Muscle of arm (tissue), 12 donors: ENCODE measurements around the gene ARHGAP33. TPM values are rescaled to one million over a fixed set of nuclear protein-coding genes. Genes with fewer than 3 reads are reported as not detected.

Experiments
- DNase-seq: peaks from one replicate; pipeline ENCODE4 v3.0.0-alpha.2; 2013
- polyA plus RNA-seq, 12 donors: library from polyadenylated mRNA; unstranded; fragments of 120-200 nt; gene quantifications; one replicate each; pipeline ENCODE4 v1.2.1, GENCODE V29; 2013; ENCODE audit not compliant: insufficient read length in 12 of 12

ARHGAP33 gene
- polyA plus RNA-seq, 12 donors = 10.5 to 29.8 (median 15.8) TPM; not detected in 1

- no peak for DNase-seq
Measured at GRCh38 chr19:35738887-35739229, 36.5 kb upstream of the ARHGAP33 start.

- DNase-seq = no peak
Measured at GRCh38 chr19:35739275-35740107, 35.9 kb upstream of the ARHGAP33 start.

GRCh38 chr19:35740108-35740422, 35.3 kb upstream of the ARHGAP33 start:
- no peak for DNase-seq

DNA sequence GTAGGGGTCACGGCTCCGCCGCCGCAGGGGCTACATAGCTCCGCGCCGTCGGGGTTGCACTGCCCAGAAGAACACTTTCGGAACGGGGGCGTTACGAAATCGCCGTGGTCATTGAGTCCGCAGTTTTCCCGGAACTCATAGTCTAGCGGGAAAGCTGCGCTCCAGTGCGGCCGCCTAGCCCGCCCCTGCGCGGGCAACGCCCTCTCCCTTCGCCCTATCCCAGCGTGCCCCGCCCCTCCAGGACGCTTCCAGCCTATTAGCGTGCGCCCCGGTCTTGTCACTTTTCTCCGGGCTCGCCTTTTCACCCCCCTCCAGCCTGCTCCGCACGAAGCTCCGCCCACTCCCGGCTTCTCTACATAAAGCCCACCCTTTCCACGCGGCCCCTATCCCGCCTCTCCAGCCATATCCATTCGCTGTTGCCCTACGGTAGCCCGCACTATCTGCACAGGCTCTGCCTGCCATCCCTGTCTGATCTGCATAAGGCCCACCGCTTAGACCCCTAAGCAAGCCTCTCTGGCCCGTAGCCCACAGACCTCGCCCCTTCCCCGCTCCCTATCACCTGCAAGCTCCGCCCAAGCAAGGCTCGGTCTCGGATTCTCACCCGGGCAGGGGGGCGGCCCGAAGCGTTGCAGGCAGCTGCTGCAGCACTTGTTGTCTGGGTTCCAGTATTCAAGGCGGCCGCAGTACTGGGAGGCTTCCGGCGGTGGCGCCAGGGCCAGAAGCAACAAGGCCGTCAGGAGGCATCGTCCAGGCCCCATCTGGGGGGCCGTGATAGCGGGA, 34.8 kb upstream of the ARHGAP33 start:
- DNase-seq = peak; percentile 97

GRCh38 chr19:35741203-35741515, 34.2 kb upstream of the ARHGAP33 start:
- DNase-seq = no peak

- DNase-seq = no peak
Measured at GRCh38 chr19:35742121-35742724, 33.1 kb upstream of the ARHGAP33 start, which contains the start of gene IGFLR1. Gene IGFLR1, minus strand, starts transcription at chr19:35742452. Its CDS starts 1,272 bp downstream, at chr19:35741180.

DNA sequence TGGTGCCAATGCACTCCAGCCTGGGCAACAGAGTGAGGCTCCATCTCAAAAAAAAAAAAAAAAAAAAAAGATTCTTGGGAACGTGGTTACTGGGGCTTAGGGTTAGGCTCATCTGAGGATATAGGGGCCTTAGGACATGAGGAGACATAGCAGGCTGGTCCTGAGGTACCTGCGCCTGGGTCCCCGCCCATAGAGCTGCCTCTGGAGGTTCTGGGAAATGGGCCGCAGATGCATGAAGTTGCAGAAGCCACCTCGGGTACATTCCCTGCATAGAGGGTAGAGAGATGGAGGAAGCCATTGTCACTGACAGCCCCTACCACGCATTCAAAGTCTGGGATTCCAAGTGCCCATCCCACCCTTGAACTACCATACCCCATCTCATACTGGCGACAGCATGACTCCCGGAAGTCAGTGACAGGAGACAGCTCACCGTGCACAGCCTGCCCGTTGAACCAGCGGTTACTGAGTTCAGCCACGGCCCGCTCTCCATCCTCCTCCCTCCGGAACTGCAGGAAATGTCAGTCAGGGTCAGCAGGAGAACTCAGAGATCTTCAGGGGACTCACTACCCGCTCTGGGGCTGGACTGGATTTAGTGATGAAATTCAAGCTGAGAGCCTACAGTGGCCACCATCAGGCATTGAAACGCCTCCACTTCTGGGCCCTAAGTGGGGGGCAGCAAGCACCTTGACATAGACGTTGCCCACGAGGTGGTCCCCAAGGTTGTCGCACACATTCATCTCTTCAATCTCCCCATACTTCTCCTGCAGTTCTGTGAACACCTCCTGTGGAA, 31.5 kb upstream of the ARHGAP33 start:
- no peak for DNase-seq

GRCh38 chr19:35744430-35745327, 30.7 kb upstream of the ARHGAP33 start:
- peak; percentile 95 for DNase-seq

DNA sequence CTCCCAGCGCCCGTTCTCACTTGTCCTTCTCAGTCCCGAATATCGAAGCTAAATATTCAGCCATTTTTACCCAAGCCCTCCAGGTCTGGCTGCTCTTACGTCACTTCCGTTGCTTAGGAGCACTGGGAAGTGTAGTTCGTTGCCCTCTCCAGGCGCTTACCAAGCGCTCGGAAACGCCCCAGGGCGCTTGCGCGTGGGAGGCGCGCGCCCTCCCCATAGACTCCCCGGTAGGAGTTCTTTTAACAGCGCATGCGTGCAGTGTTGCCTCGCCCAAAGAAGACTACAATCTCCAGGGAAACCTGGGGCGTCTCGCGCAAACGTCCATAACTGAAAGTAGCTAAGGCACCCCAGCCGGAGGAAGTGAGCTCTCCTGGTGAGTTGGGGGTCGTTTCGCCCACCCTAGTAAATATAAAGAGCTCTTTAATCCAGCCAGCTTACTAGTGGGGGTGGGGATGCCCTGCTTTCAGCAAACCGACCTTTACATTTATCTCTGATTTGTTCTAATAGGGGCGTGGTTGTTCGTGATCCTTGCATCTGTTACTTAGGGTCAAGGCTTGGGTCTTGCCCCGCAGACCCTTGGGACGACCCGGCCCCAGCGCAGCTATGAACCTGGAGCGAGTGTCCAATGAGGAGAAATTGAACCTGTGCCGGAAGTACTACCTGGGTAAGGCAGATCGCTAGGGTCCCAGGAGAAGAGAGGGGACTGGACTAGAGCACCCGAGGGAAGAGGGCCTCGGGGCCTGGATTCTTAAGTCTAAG, 29.9 kb upstream of the ARHGAP33 start, which contains the start of the genes PSENEN and U2AF1L4:
Gene PSENEN (plus strand): TSS at position 324 of the 759 bp plus-strand sequence. CDS start 280 bp downstream, at position 604.
Gene U2AF1L4 (minus strand): TSS at position 91 of the 759 bp plus-strand sequence. CDS start 27 bp downstream, at position 64.
- peak; percentile 100 for DNase-seq

DNA sequence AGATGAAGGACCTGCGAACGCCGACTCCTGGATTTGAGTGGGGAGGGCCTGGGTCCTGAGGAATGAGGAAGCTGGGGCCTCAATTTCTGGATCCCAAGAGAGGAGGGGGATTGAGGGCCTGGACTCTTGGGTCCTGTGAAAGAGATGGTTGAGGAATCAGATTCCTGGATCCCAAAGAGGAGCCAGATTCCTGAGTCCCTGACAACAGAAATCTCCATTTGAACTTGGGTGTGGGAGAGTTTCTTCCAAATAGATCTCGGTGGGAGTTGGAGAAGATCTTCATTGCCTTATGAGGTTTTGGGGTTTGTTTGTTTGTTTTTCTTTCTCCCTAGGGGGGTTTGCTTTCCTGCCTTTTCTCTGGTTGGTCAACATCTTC, 29.3 kb upstream of the ARHGAP33 start:
- no peak for DNase-seq

GRCh38 chr19:35746531-35746930, 28.8 kb upstream of the ARHGAP33 start:
- no peak for DNase-seq

DNA sequence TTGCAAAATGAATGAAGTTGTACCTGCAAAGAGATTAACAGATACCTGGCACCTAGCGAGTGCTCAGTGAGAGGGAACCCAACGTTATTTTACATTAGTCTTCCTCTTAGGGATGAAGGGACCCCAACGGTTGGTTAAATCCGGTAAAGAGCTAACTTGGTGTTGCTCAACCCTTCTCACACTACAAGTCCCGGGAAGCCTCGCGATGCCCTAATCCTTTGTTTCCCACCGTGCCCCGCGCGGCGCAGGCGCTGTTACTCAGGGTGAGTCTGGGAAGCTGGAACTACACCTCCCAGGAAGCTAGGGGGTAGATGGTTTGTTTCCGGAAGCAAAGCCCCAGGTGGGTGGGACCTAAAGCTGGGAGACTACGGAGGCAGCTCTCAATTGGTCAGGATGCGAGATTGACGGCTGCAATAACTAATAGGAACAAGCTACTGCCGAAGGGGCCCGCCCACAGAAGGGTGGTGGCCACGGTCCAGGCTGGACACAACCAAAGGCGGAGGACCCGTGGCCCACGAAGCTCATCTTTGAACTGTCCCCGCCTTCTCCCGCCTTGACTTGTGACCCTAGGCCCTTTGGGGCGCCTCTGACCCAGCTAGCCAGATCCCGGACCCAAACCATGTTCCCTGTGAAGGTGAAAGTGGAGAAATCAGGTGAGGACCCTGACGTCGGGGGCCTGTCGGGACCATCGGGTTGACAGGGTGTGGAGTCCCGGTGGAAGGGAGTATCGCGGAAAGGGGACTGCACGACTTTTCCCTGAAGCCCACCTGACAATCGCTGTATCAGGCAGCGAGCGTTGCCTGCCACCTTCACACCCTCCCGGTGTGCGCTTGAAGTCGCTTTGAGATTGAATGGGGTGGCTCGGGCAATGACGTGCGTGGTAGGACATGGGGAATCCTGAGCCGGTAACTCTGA, 27.0 kb upstream of the ARHGAP33 start, which contains the start of gene LIN37:
Gene LIN37 (plus strand): TSS at position 471 of the 915 bp plus-strand sequence. CDS start 149 bp downstream, at position 620.
- DNase-seq = peak; percentile 99

- DNase-seq = no peak
Measured at GRCh38 chr19:35750167-35750566, 25.2 kb upstream of the ARHGAP33 start.

DNA sequence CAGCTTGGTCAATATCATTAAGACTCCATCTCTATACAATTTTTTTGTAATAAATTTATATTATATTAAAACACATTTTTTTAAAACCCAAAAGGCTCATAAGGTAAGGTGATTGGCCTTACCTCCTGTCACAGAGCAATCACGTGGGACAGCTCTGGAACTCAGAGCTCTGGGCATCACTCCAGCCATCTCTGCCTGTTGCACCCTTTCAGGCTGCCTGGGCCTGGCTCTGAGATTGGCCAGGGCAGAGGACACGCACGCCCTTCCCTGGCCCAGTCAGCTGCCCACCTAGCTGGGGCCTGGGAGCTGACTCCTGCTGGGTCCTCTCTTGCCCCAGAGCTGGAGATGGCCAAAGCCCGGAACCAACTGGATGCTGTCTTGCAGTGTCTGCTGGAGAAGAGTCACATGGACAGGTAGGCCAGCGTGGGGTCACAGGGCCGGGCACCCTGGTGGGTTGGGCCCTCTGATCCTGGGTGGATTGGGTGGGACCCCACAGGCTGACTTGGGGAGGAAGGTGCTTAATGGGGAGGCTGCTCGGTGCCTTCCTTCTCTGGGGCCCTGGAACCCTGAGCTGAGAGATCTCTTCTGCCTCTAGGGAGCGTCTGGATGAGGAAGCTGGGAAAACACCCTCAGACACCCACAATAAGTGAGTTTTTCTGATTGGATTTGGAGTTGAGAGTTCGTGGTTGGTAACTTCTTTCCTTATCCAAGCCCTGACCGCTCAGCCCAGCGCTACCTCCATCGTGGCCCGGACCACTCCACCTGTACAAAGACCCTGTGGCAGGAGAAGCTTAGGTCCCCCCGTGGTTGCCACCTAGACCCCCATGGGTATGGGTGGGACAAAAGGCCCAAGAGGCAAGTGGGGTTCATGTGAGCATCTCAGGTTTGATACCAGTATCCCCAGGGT, 23.3 kb upstream of the ARHGAP33 start:
- DNase-seq = no peak

DNA sequence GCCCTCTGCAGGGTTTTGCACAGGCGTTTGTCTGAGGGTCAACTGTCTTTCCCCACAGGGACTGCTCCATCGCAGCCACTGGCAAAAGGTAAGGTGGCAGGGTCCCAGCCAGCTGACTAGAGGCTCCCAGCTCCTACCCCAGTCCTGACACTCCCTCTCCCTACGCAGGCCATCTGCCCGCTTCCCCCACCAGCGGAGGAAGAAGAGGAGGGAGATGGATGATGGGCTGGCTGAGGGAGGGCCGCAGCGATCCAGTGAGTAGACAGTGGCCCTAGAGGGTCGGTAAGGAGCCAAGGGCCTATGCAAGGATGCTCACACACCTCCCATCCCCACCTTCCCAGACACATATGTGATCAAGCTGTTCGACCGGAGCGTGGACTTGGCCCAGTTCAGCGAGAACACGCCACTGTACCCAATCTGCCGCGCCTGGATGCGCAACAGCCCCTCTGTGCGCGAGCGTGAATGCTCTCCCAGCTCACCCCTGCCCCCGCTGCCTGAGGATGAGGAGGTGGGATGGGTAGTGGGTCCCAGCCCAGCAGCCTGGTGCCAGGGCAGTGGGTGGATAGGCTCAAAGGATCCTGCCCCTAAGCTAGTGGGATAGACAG, 22.5 kb upstream of the ARHGAP33 start:
- DNase-seq = no peak

DNA sequence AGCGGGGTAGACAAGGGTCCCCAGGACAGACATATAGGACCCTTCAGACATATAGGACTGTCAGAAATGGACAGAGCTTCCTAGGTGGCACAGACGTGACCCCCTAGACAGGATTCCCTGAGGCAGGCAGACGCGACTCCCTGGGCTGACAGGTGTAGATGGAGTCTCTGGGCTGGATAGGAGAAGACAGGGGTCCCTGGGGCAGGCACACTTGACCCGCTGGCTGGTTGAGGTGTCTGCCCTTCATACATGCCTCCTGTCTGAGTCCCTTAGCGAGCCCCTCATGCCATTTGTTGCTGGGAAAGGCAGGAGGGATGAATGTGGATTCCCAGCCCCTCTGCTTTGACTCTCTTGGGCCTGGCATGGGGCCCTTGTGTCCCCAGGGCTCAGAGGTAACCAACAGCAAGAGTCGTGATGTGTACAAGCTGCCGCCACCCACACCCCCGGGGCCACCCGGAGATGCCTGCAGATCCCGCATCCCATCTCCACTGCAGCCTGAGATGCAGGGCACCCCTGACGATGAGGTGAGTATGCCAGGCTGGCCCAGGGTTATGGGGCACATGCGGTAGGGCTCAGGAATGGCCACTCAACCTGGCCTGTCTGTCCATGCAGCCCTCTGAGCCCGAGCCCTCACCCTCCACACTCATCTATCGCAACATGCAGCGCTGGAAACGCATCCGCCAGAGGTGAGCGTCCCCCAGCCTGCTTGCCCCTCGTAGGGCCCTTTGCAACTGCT, 21.6 kb upstream of the ARHGAP33 start:
- no peak for DNase-seq
